ENCODE results near the gene ARHGDIA. TPM values are rescaled to one million over a fixed set of nuclear protein-coding genes. Genes with fewer than 3 reads are reported as not detected.
"Not testable (repeated sequence)": the region's sequence is repeated elsewhere in the genome, so short reads cannot be mapped to it uniquely, and the experiment has no call there.

Gene ARHGDIA
- total RNA-seq, 1 donor from 2014 or later: 161 TPM

- no peak for DNase-seq (ENCODE audit: low read depth)
These were observed 26.2 kb downstream of the ARHGDIA start for GRCh38 chr17:81844887-81845286.

- no peak for DNase-seq (ENCODE audit: low read depth)
These were observed 26.7 kb downstream of the ARHGDIA start for GRCh38 chr17:81844327-81844851.

- no peak for DNase-seq (ENCODE audit: low read depth)
These were observed 27.3 kb downstream of the ARHGDIA start for GRCh38 chr17:81843713-81844326.

GRCh38 chr17:81842725-81843504 is 28.2 kb downstream of the ARHGDIA start:
- peak; percentile 87 for DNase-seq (ENCODE audit: low read depth)

GRCh38 chr17:81842378-81842724 is 28.8 kb downstream of the ARHGDIA start:
- no peak for DNase-seq (ENCODE audit: low read depth)

GRCh38 chr17:81841866-81842265 is 29.3 kb downstream of the ARHGDIA start:
- no peak for DNase-seq (ENCODE audit: low read depth)

GRCh38 chr17:81840826-81841778 is 30.0 kb downstream of the ARHGDIA start:
- DNase-seq (ENCODE audit: low read depth): peak; percentile 93

GRCh38 chr17:81840059-81840458 is 31.1 kb downstream of the ARHGDIA start:
- DNase-seq (ENCODE audit: low read depth): not testable (repeated sequence)

- DNase-seq (ENCODE audit: low read depth): no peak
These were observed 31.8 kb downstream of the ARHGDIA start for GRCh38 chr17:81839301-81839700.

- DNase-seq (ENCODE audit: low read depth): no peak
These were observed 32.3 kb downstream of the ARHGDIA start for GRCh38 chr17:81838753-81839255.

GRCh38 chr17:81837641-81838040 is 33.5 kb downstream of the ARHGDIA start:
- peak; percentile 96 for DNase-seq (ENCODE audit: low read depth)

- peak; percentile 55 for DNase-seq (ENCODE audit: low read depth)
These were observed 36.3 kb downstream of the ARHGDIA start, which contains the start of gene PPP1R27 for GRCh38 chr17:81834831-81835267. Gene PPP1R27, minus strand, starts transcription at chr17:81835050. Its CDS starts 97 bp downstream, at chr17:81834953.

GRCh38 chr17:81833921-81834830 is 37.0 kb downstream of the ARHGDIA start:
- DNase-seq (ENCODE audit: low read depth): no peak

- peak; percentile 94 for DNase-seq (ENCODE audit: low read depth)
These were observed 37.8 kb downstream of the ARHGDIA start, which contains the start of gene MCRIP1 for GRCh38 chr17:81833160-81833920. Gene MCRIP1, minus strand, starts transcription at chr17:81833291. Its CDS starts 8,785 bp downstream, at chr17:81824506.

GRCh38 chr17:81832608-81833159 is 38.5 kb downstream of the ARHGDIA start:
- DNase-seq (ENCODE audit: low read depth): peak; percentile 45

GRCh38 chr17:81831957-81832607 is 39.1 kb downstream of the ARHGDIA start:
- DNase-seq (ENCODE audit: low read depth): peak; percentile 68

GRCh38 chr17:81831563-81831956 is 39.6 kb downstream of the ARHGDIA start:
- DNase-seq (ENCODE audit: low read depth): peak; percentile 66

GRCh38 chr17:81829858-81830257 is 41.3 kb downstream of the ARHGDIA start:
- no peak for DNase-seq (ENCODE audit: low read depth)

All from myocyte (in vitro differentiated cells).